ENCODE data around the gene PTPN23. TPM values are rescaled to one million over a fixed set of nuclear protein-coding genes. Genes with fewer than 3 reads are reported as not detected.

PTPN23 gene
- polyA plus RNA-seq, 1 donor from 2014 or later, result 36.2 TPM

GRCh38 chr3:47440131-47440530, 59.3 kb downstream of the PTPN23 start:
- Histone ChIP-seq H3K4me3 (ENCODE audit: low read length) (no peak overlapping the region), H3K9me3 (ENCODE audit: low read length) (no peaks in the 10 kb centered on the region), H3K9ac (ENCODE audit: low read length) (no peak overlapping the region), H3K79me2 (replicated peaks; ENCODE audit: insufficient read depth, low read length) (no peaks in the 10 kb centered on the region), H3K27me3 (ENCODE audit: insufficient read depth, low read depth, low read length) (no peaks in the 10 kb centered on the region), H3K9me2 (ENCODE audit: insufficient read depth, low read length) (no peaks in the 10 kb centered on the region), H3K36me3 (ENCODE audit: insufficient read depth, low read length) (no peaks in the 10 kb centered on the region), H3K4me2 (ENCODE audit: low read length) (no peak overlapping the region), H3K27ac (ENCODE audit: low read length) (no peak overlapping the region), H3F3A (ENCODE audit: insufficient read depth, low read length, poor library complexity, severe bottlenecking) (no peaks in the 10 kb centered on the region), H2AFZ (ENCODE audit: low read depth, low read length) (no peak overlapping the region), H4K20me1 (ENCODE audit: insufficient read depth) (no peaks in the 10 kb centered on the region)
- TF ChIP-seq EZH2 (IDR thresholded peaks at IDR 0.05; ENCODE audit: borderline replicate concordance, insufficient read depth, low read length, poor library complexity, severe bottlenecking) (no peak), MXI1 (conservative IDR thresholded peaks at IDR 0.05; ENCODE audit: poor library complexity, severe bottlenecking) (no peak), RAD21 (conservative IDR thresholded peaks at IDR 0.05) (no peak), TAF1 (IDR thresholded peaks at IDR 0.05; ENCODE audit: low read depth) (no peak)

GRCh38 chr3:47441796-47442551, 61.2 kb downstream of the PTPN23 start:
- Histone ChIP-seq H4K20me1 (ENCODE audit: insufficient read depth) (no peaks in the 10 kb centered on the region), H2AFZ (ENCODE audit: low read depth, low read length) (no peak overlapping the region), H3K4me2 (ENCODE audit: low read length) (no peak overlapping the region), H3K9ac (ENCODE audit: low read length) (no peak overlapping the region), H3K79me2 (replicated peaks; ENCODE audit: insufficient read depth, low read length) (no peaks in the 10 kb centered on the region), H3K27ac (ENCODE audit: low read length) (no peak overlapping the region), H3F3A (ENCODE audit: insufficient read depth, low read length, poor library complexity, severe bottlenecking) (no peaks in the 10 kb centered on the region), H3K4me3 (ENCODE audit: low read length) (no peak overlapping the region), H3K9me2 (ENCODE audit: insufficient read depth, low read length) (no peaks in the 10 kb centered on the region), H3K27me3 (ENCODE audit: insufficient read depth, low read depth, low read length) (no peaks in the 10 kb centered on the region), H3K36me3 (ENCODE audit: insufficient read depth, low read length) (no peaks in the 10 kb centered on the region), H3K9me3 (ENCODE audit: low read length) (no peaks in the 10 kb centered on the region)
- TF ChIP-seq CTCF (IDR thresholded peaks at IDR 0.05; ENCODE audit: poor library complexity, severe bottlenecking) (no peak), EP300 (conservative IDR thresholded peaks at IDR 0.05; ENCODE audit: poor library complexity, severe bottlenecking) (no peak), EZH2 (IDR thresholded peaks at IDR 0.05; ENCODE audit: borderline replicate concordance, insufficient read depth, low read length, poor library complexity, severe bottlenecking) (no peak), TAF1 (IDR thresholded peaks at IDR 0.05; ENCODE audit: low read depth) (no peak), RAD21 (conservative IDR thresholded peaks at IDR 0.05) (no peak), SMC3 (conservative IDR thresholded peaks at IDR 0.05; ENCODE audit: poor library complexity) (no peak), REST (IDR thresholded peaks at IDR 0.05; ENCODE audit: borderline replicate concordance) (no peak), POLR2AphosphoS5 (IDR thresholded peaks at IDR 0.05) (no peak), MXI1 (conservative IDR thresholded peaks at IDR 0.05; ENCODE audit: poor library complexity, severe bottlenecking) (no peak)

Measured in neural cell (in vitro differentiated cells).